GM12874 (cell line): ENCODE data around the gene SFXN2.

Experiments used
- CTCF ChIP-seq: IDR thresholded peaks from 2 replicates; pipeline ENCODE4 v1.5.1; 2011; ENCODE audit warnings: low read depth, mild to moderate bottlenecking, control low read depth, low read length, moderate library complexity; ENCODE audit not compliant: insufficient read depth

Gene SFXN2

GRCh38 chr10:102785818-102786217 is 71.4 kb downstream of the SFXN2 start:
- no peak for TF ChIP-seq CTCF

DNA sequence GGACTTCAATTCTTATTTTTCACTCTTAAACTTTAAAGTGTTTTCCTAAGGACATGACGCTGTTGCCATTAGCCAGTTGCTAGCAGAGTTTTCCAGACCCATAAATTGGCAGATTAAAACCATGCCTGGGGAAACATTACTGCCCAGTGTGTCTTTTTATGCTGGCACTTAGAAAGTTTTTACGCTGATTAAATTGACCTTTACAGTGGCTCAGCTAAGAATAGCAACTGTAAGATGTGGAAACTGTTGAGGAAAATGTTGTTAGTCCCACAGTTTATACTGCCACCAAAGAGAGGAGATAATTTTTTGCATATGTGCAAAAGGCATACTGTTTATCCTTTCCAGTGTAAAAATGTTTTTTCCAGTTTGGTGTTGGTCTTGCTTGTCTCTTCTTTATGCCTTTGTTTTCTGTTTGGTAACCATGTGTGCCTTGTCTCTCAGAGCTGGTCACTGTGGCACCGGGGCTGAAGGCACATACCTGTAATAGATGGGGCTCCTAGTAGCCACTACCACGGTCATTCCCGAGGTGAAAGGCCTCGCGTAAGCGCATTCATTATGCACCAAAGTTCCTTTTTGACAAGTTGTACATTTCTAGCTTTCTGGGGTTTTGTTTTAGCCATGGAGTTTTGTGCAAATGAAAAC is 77.4 kb downstream of the SFXN2 start:
- TF ChIP-seq CTCF, result no peak
